ENCODE data around the gene CTNNA1.
A peak's percentile ranks its signal among the peaks of the same experiment; 100 is the strongest.

The CTNNA1 gene

GRCh38 chr5:138945421-138946240 is 192.4 kb downstream of the CTNNA1 start:
- DNase-seq (ENCODE audit: low read depth, low spot score) = no peak
- no peak overlapping the region for H3K4me3 ChIP-seq (ENCODE audit: low read depth, low read length)
- in situ Hi-C loops (cut with HindIII; ENCODE audit: low sequenced_read_pairs) = no loop called here
- peak; percentile 30 for TF ChIP-seq CTCF (IDR thresholded peaks at IDR 0.05; ENCODE audit: low read depth, low read length)

DNA sequence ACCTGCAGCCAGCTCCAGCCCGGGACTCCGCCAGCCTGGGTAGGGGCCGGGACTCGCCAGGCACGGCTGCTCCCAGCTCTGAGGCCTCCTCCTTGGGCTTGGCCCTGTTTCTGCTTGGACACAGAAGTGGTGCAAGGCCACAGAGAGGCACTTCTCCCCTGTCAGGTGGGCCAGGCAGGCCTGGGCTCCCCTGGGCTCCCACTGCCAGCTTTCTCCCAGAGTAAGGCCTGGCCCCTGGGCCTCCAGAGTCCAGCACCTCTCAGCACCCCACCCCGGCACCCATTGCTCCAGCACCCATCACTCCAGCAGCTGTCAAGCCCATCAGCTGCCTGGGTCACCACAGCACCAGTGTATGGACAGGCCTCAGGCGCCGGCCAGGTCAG is 193.0 kb downstream of the CTNNA1 start:
- in situ Hi-C loops (cut with HindIII; ENCODE audit: low sequenced_read_pairs) = no loop called here
- no peak for DNase-seq (ENCODE audit: low read depth, low spot score)
- no peak for TF ChIP-seq CTCF (IDR thresholded peaks at IDR 0.05; ENCODE audit: low read depth, low read length)
- H3K4me3 ChIP-seq (ENCODE audit: low read depth, low read length) = no peak overlapping the region

DNA sequence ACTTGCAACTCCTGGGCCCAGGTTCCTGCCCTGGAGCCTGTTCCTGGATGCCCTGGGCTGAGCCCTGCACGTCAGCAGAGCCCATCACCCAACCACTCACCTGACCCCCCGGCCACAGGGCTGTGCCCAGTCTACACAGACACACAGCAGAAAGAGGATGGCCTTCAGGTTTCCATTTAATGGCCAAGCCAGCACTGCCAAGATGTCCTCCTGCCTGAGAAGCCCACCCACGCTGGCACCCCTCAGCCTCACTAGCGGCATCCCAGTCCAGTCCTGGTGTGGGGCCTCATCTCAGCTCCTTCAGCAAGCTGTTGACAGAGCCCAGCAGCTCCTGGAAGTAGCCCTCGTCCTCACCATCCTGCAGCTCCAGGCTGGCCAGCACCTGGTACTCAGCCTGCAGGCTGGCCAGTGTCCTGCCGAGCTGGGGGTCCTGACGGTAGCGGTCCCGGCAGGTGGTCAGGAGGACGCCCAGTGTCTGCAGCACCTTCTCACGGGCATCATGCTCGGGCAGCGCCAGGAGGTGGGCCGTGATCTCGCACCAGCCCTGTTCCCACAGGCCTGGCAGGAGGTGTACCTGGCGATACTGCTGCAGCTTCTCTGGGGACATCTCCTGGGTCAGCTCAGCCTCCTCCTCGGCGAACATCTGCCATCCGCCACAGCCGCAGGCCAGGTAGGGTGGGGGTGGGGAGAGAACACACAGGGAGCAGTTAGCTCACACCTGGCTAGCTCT is 193.8 kb downstream of the CTNNA1 start:
- in situ Hi-C loops (cut with HindIII; ENCODE audit: low sequenced_read_pairs) = no loop called here
- DNase-seq (ENCODE audit: low read depth, low spot score) = no peak
- TF ChIP-seq CTCF (IDR thresholded peaks at IDR 0.05; ENCODE audit: low read depth, low read length) = no peak
- H3K4me3 ChIP-seq (ENCODE audit: low read depth, low read length) = no peak overlapping the region

DNA sequence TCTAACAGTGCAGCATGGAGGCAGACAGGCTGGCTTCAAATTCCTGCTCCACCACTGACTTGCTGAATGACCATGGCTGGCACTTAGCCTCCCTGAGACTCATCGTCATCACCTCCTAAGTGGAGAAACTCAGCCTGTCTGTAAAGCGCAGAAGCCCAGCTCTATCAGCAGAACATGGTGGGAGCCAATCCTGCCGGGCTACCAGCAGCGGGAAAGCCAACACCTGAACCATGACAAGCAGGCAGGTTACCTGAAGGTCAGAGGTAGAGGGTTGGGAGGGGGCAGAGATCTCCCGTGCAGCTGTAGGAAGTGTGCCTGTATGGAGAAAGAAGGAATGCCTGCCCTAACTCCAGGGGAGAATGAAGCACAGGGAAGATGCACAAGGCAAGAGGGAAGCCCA is 194.6 kb downstream of the CTNNA1 start:
- in situ Hi-C loops (cut with HindIII; ENCODE audit: low sequenced_read_pairs) = no loop called here
- TF ChIP-seq CTCF (IDR thresholded peaks at IDR 0.05; ENCODE audit: low read depth, low read length) = no peak
- no peak overlapping the region for H3K4me3 ChIP-seq (ENCODE audit: low read depth, low read length)
- no peak for DNase-seq (ENCODE audit: low read depth, low spot score)

DNA sequence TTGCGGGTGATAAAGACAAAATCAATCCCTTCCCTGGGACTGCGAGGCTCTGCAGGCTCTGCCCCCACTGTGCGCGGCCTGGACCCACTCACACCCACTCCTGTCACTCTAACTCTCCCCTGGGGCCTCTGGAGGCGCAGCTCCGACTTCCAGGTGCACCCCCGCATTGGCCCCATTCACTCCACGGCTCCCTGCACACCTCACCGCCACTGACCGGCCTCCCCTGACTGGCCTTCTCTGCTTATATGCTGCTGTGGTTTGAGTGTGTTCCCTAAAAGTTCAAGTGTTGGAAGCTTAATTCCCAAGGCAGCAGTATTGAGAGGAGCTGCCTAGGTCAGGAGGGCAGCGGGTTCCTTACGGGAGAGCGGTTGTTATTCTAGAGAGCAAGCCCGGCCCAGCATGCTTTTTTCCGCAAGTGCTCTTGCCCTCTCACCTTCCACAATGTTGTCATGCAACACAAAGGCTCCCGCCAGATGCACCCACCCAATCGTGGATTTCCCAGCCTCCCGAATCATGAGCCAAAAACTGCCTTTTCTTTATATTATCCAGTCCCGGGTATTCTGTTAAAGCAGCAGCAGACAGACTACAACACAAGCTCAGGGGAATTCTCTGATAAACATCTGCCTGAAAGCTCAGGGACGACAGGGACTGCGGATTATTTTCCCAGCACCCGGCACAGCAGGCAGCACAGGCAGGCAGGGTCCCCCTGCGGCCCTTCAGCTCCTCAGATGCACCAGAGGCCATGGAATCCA is 195.4 kb downstream of the CTNNA1 start:
- H3K4me3 ChIP-seq (ENCODE audit: low read depth, low read length) = no peak overlapping the region
- DNase-seq (ENCODE audit: low read depth, low spot score) = no peak
- in situ Hi-C loops (cut with HindIII; ENCODE audit: low sequenced_read_pairs) = no loop called here
- TF ChIP-seq CTCF (IDR thresholded peaks at IDR 0.05; ENCODE audit: low read depth, low read length) = no peak

GRCh38 chr5:138949223-138949574 is 196.0 kb downstream of the CTNNA1 start:
- DNase-seq (ENCODE audit: low read depth, low spot score) = no peak
- no peak overlapping the region for H3K4me3 ChIP-seq (ENCODE audit: low read depth, low read length)
- TF ChIP-seq CTCF (IDR thresholded peaks at IDR 0.05; ENCODE audit: low read depth, low read length) = no peak
- in situ Hi-C loops (cut with HindIII; ENCODE audit: low sequenced_read_pairs) = no loop called here
